B cell (primary cell): Measurements from ENCODE around the gene CYP20A1. TPM values are rescaled to one million over a fixed set of nuclear protein-coding genes. Genes with fewer than 3 reads are reported as not detected.

Source experiments
- ATAC-seq: fragments of 200-7000 bp; cut with Tn5 transposase; one replicate; pipeline ENCODE4 v1.10.0; 2021; ENCODE audit warnings: low read depth, mild to moderate bottlenecking, moderate number of reproducible peaks, moderate library complexity
- CTCF ChIA-PET: fragments of 350-600 bp; sonication (Branson Sonifier 250); formaldehyde crosslinking; loops from one replicate; lab custom pipeline; 2021; ENCODE audit warnings: antibody characterized with exemption, inconsistent platforms; lab: Charles Lee
- POLR2A ChIA-PET: fragments of 350-600 bp; sonication (Branson Sonifier 250); formaldehyde crosslinking; loops from one replicate; lab custom pipeline; 2021; ENCODE audit warnings: antibody characterized with exemption; lab: Charles Lee
- DNase-seq: peaks from one replicate; pipeline ENCODE4 v3.0.0; 2013
- H2AFZ ChIP-seq: 2 replicates; pipeline ENCODE4 v1.6.1; 2012; ENCODE audit warnings: mild to moderate bottlenecking, low read depth, low read length; ENCODE audit not compliant: insufficient read depth, poor library complexity, severe bottlenecking
- H3K27ac ChIP-seq, 2 donors: 1 replicate in 1 of 2; 2 replicates in 1 of 2; pipeline ENCODE4 v1.5.1; 2012 to 2013; ENCODE audit warnings: low read length in 2 of 2, mild to moderate bottlenecking in 2 of 2, moderate library complexity in 1 of 2
- H3K27me3 ChIP-seq, 4 experiments: fragments of 200-600 bp in 1 of 4; sonication (generic) in 1 of 4; replicated peaks in 1 of 4; 1 replicate in 2 of 4; 2 replicates in 2 of 4; pipeline versions ENCODE4 v1.6.1 to v1.7.0; 2013 to 2016; ENCODE audit warnings: low read length in 3 of 4, mild to moderate bottlenecking in 2 of 4, mixed read lengths in 1 of 4, moderate library complexity in 1 of 4; ENCODE audit not compliant: insufficient read depth in 4 of 4, control insufficient read depth in 3 of 4; ENCODE audit errors: control extremely low read depth in 1 of 4
- H3K36me3 ChIP-seq, 2 experiments: replicated peaks in 1 of 2; 1 replicate in 1 of 2; 2 replicates in 1 of 2; pipeline versions ENCODE4 v1.6.1 to v1.7.1; 2013; ENCODE audit warnings: low read length in 1 of 2; ENCODE audit not compliant: insufficient read depth in 2 of 2, control insufficient read depth in 1 of 2; ENCODE audit errors: control extremely low read depth in 1 of 2, extremely low read depth in 1 of 2
- H3K4me1 ChIP-seq, 2 donors: fragments of 200-600 bp in 1 of 2; sonication (generic) in 1 of 2; 1 replicate in 1 of 2; 2 replicates in 1 of 2; pipeline versions ENCODE4 v1.5.1 to v1.6.1; 2013 to 2017; ENCODE audit warnings: low read length in 2 of 2; ENCODE audit not compliant: control insufficient read depth in 2 of 2, insufficient read depth in 2 of 2
- H3K4me2 ChIP-seq: replicated peaks from 2 replicates; pipeline ENCODE3; 2012; ENCODE audit warnings: mild to moderate bottlenecking, low read depth, low read length; ENCODE audit not compliant: poor library complexity, severe bottlenecking
- H3K4me3 ChIP-seq, 5 experiments: fragments of 200-600 bp in 1 of 5; sonication (generic) in 1 of 5; 1 replicate in 3 of 5; 2 replicates in 2 of 5; pipeline versions ENCODE4 v1.5.1 to v1.7.0; 2011 to 2016; ENCODE audit warnings: low read length in 4 of 5, mild to moderate bottlenecking in 4 of 5, low read depth in 2 of 5, control low read depth in 1 of 5, moderate library complexity in 1 of 5; ENCODE audit not compliant: insufficient read depth in 1 of 5; ENCODE audit errors: control extremely low read depth in 1 of 5, extremely low read depth in 1 of 5
- H3K79me2 ChIP-seq: fragments of 200-600 bp; sonication (generic); one replicate; pipeline ENCODE4 v1.6.0; 2016; ENCODE audit warnings: low read length; ENCODE audit not compliant: control insufficient read depth, insufficient read depth
- H3K9ac ChIP-seq: fragments of 200-600 bp; sonication (generic); 2 replicates; pipeline ENCODE4 v1.6.1; 2017; ENCODE audit warnings: mild to moderate bottlenecking, low read length, moderate library complexity
- H3K9me3 ChIP-seq, 3 donors: one replicate each; pipeline versions ENCODE4 v1.6.1 to v1.7.1; 2013; ENCODE audit warnings: low read length in 2 of 3; ENCODE audit not compliant: control insufficient read depth in 2 of 3, insufficient read depth in 1 of 3; ENCODE audit errors: control extremely low read depth in 1 of 3
- H4K20me1 ChIP-seq: 2 replicates; pipeline ENCODE4 v1.6.0; 2012; ENCODE audit warnings: mild to moderate bottlenecking, low read length; ENCODE audit not compliant: insufficient read depth, control insufficient read depth, poor library complexity, severe bottlenecking
- H3K27ac Mint-ChIP-seq: one replicate; pipeline ENCODE4 v1.8.0; 2021; ENCODE audit warnings: mixed read lengths
- H3K27me3 Mint-ChIP-seq: one replicate; pipeline ENCODE4 v1.8.0; 2021; ENCODE audit warnings: mixed read lengths
- H3K4me1 Mint-ChIP-seq: one replicate; pipeline ENCODE4 v1.8.0; 2021; ENCODE audit warnings: mixed read lengths
- H3K4me3 Mint-ChIP-seq: one replicate; pipeline ENCODE4 v1.8.0; 2021; ENCODE audit warnings: mixed read lengths
- H3K9me3 Mint-ChIP-seq: one replicate; pipeline ENCODE4 v1.8.0; 2022; ENCODE audit warnings: mixed read lengths; ENCODE audit not compliant: insufficient read depth
- EZH2 ChIP-seq: IDR thresholded peaks from 2 replicates; pipeline ENCODE4 v1.6.1; 2012; ENCODE audit warnings: borderline replicate concordance, low read depth, mild to moderate bottlenecking, moderate library complexity, low read length; ENCODE audit not compliant: insufficient read depth, poor library complexity, severe bottlenecking
- WGBS: methylation state at CpG from one replicate; pipeline ENCODE4 v1.1.5; 2013; ENCODE audit warnings: missing lambda C conversion rate; ENCODE audit not compliant: insufficient coverage; 5-methylcytosine and 5-hydroxymethylcytosine counted together
- intact Hi-C: fragments of 100-400 bp; cut with micrococcal nuclease; formaldehyde crosslinking; loops from one replicate; pipeline ENCODE4 v1.10.0; 2022
- polyA plus RNA-seq: library from polyadenylated mRNA; depleted of rRNA; stranded (reverse); fragments of >200 nt; gene quantifications from 2 replicates; pipeline ENCODE4 v1.2.3, GENCODE V29; 2012
- total RNA-seq, 2 donors: library from RNA; stranded (reverse); fragments of 120-200 nt in 1 of 2; gene quantifications; 1 replicate in 1 of 2; 2 replicates in 1 of 2; pipeline versions ENCODE4 v1.2.3 to v1.2.4, GENCODE V29; 2013 to 2022
- TF ChIP-seq, protein P1 (sequence below): fragments of 200-600 bp; IDR thresholded peaks from one replicate; pipeline ENCODE4 v1.8.0; 2022; ENCODE audit warnings: antibody characterized with exemption, mild to moderate bottlenecking

The CYP20A1 gene
- total and polyA plus RNA-seq, 2 donors (not counting 1 experiment from before 2014, with no cell fraction given), result 16.2 to 38.5 TPM

GRCh38 chr2:203327582-203327900 is 88.7 kb downstream of the CYP20A1 start:
- Histone ChIP-seq H4K20me1 (no peaks in the 10 kb centered on the region), H3K9ac (peak overlapping the region; percentile 95), H2AFZ (peak overlapping the region; percentile 87), H3K27me3 (no peaks in the 10 kb centered on the region), H3K79me2 (peaks cover 25% of the 10 kb centered on the region), H3K4me1 (peaks cover 8 to 14% of the 10 kb centered on the region in 2 donors), H3K27ac (peak overlapping the region in 1 of 2 donors; percentile 63), H3K4me3 (peak overlapping the region; percentile 25 to 84 (median 78)), H3K36me3 (no peaks in the 10 kb centered on the region), H3K9me3 (no peaks in the 10 kb centered on the region), H3K4me2 (peak overlapping the region; percentile 89)
- intact Hi-C loops, result loop anchor here (10.0 kb wide), 1 partner anchor 313 kb away; the partner anchor contains the start of gene NBEAL1
- H3K4me1 Mint-ChIP-seq, result peaks cover 23% of the 10 kb centered on the region
- ChIA-PET POLR2A (interaction anchor here (1.4 kb wide), 1 partner anchor 88 kb away, joined by 3 read pairs; the partner anchor contains the start of gene CYP20A1), CTCF (no interaction called here)
- peak overlapping the region; percentile 91 for H3K4me3 Mint-ChIP-seq
- H3K27me3 Mint-ChIP-seq, result no peaks in the 10 kb centered on the region
- WGBS, result 20% methylated on average over 7 of the region's 7 CpGs
- peak overlapping the region; percentile 90 for H3K27ac Mint-ChIP-seq
- ATAC-seq, result peak; percentile 3
- DNase-seq, result no peak
- no peak for TF ChIP-seq EZH2
- TF ChIP-seq, protein P1, sequence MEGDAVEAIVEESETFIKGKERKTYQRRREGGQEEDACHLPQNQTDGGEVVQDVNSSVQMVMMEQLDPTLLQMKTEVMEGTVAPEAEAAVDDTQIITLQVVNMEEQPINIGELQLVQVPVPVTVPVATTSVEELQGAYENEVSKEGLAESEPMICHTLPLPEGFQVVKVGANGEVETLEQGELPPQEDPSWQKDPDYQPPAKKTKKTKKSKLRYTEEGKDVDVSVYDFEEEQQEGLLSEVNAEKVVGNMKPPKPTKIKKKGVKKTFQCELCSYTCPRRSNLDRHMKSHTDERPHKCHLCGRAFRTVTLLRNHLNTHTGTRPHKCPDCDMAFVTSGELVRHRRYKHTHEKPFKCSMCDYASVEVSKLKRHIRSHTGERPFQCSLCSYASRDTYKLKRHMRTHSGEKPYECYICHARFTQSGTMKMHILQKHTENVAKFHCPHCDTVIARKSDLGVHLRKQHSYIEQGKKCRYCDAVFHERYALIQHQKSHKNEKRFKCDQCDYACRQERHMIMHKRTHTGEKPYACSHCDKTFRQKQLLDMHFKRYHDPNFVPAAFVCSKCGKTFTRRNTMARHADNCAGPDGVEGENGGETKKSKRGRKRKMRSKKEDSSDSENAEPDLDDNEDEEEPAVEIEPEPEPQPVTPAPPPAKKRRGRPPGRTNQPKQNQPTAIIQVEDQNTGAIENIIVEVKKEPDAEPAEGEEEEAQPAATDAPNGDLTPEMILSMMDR, result no peak
- no peaks in the 10 kb centered on the region for H3K9me3 Mint-ChIP-seq
